NCI-H1417 (cell line): ENCODE results near the gene CCNY.
"Not testable (repeated sequence)": the region's sequence is repeated elsewhere in the genome, so short reads cannot be mapped to it uniquely, and the experiment has no call there.

ENCODE experiments used
- DNase-seq, 3 experiments: peaks; one replicate each; lab custom pipeline; 2025; lab: John Stamatoyannopoulos, UW

Gene CCNY

GRCh38 chr10:35517431-35518181 is 181.3 kb downstream of the CCNY start:
- DNase-seq, result no peak

- DNase-seq, result not testable (repeated sequence)
Observed at GRCh38 chr10:35518187-35518586, 181.9 kb downstream of the CCNY start.

- DNase-seq, result no peak
Observed at GRCh38 chr10:35520996-35521395, 184.7 kb downstream of the CCNY start.

GRCh38 chr10:35523670-35524225 is 187.4 kb downstream of the CCNY start:
- DNase-seq, result no peak

- DNase-seq, result no peak
Observed at GRCh38 chr10:35526746-35527145, 190.4 kb downstream of the CCNY start.

- DNase-seq, result no peak
Observed at GRCh38 chr10:35532141-35532540, 195.8 kb downstream of the CCNY start.

- DNase-seq, result peak in 2 of 3 experiments; percentile 38 to 69
Observed at GRCh38 chr10:35533565-35533964, 197.3 kb downstream of the CCNY start.

GRCh38 chr10:35535136-35535535 is 198.8 kb downstream of the CCNY start:
- DNase-seq, result no peak

GRCh38 chr10:35536789-35537188 is 200.5 kb downstream of the CCNY start:
- no peak for DNase-seq

GRCh38 chr10:35537925-35538324 is 201.6 kb downstream of the CCNY start:
- not testable (repeated sequence) for DNase-seq

GRCh38 chr10:35540296-35541164 is 204.2 kb downstream of the CCNY start:
- no peak for DNase-seq

GRCh38 chr10:35541720-35542119 is 205.4 kb downstream of the CCNY start:
- DNase-seq, result no peak

- no peak for DNase-seq
Observed at GRCh38 chr10:35542303-35542702, 206.0 kb downstream of the CCNY start.

- DNase-seq, result no peak
Observed at GRCh38 chr10:35545079-35545657, 208.9 kb downstream of the CCNY start.

GRCh38 chr10:35545878-35546590 is 209.7 kb downstream of the CCNY start:
- DNase-seq, result no peak

GRCh38 chr10:35546824-35547225 is 210.5 kb downstream of the CCNY start:
- DNase-seq, result no peak

- DNase-seq, result no peak
Observed at GRCh38 chr10:35552650-35553342, 216.5 kb downstream of the CCNY start.

- no peak for DNase-seq
Observed at GRCh38 chr10:35554036-35554435, 217.7 kb downstream of the CCNY start.

- DNase-seq, result peak in 1 of 3 experiments; percentile 1
Observed at GRCh38 chr10:35554461-35555056, 218.2 kb downstream of the CCNY start.
